ENCODE measurements around the gene KCNA10.
A peak's percentile ranks its signal among the peaks of the same experiment; 100 is the strongest.
"Not testable (repeated sequence)": the region's sequence is repeated elsewhere in the genome, so short reads cannot be mapped to it uniquely, and the experiment has no call there.

Gene KCNA10

GRCh38 chr1:110533230-110533629 lies 14.3 kb upstream of the KCNA10 start:
- DNase-seq (ENCODE audit: low read depth in 2 of 2), result no peak

- DNase-seq (ENCODE audit: low read depth in 2 of 2), result no peak
Measured at GRCh38 chr1:110529011-110529410, 10.0 kb upstream of the KCNA10 start.

GRCh38 chr1:110526201-110526780 lies 7.3 kb upstream of the KCNA10 start:
- no peak for DNase-seq (ENCODE audit: low read depth in 2 of 2)

GRCh38 chr1:110525249-110525595 lies 6.2 kb upstream of the KCNA10 start:
- DNase-seq (ENCODE audit: low read depth in 2 of 2), result no peak

DNA sequence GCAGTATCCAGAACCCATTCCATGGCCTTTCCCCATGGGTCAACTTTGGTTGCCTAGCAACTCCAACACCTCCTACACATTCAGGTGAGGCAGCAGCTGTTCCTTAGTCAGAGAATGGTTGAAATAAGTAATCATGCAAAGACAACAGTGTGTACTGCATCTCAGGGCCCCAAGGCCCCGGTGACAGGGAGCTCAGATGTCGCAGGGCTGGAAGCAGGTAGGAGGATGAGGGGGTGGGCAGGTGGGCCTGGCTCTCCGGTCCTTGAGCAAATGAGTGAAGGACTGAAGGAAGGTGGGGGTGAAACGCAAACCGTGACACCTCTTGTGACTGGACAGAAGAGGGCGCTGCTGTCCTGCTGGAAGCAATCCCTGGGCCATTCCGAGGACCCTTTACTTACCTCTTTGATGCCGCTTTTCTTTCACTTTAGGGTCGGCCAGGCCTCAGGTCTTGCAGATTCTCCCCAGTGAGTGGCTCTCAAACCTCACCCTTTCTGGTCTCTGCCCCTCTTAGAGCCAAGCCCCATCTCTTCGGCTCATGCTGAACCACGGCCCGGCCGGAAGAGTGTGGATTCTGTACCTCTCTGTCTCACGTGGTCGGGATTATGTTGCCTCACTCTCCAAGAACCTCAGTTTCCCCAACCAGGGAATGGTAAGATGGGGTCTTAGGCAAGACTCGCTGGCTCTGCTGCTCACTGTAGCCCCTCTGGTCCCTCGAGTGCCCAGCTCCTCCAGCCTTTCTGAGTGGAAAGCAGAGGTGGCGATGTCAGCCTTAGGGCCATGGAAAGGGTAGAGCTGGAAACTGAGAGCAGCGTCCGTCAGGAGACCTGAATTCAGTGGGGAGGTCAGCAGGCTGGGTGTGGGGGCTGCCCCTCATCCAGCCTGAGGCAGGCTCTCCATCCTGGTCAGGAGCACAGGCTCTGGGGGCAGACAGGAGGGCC lies 5.6 kb upstream of the KCNA10 start:
- peak; percentile 35 to 36 for DNase-seq (ENCODE audit: low read depth in 2 of 2)

DNA sequence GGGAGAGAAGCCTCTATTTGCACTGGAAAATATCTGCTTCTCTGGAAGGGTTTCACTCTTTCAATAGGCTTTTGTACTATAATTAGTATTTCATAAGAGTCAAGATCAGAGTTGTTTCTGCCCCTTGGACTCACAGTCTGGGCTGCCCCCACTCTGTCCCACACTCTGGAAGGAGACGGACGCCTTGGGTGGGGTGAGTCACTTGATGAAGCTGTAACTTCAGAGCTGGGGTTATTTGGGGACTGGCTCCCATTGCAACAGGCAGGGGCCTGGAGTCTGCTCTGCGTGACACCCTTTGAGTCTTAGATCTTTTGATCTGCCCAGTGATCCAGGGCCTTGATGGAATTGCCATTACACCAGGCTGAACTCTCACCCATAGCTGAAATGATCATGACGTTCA lies 4.0 kb upstream of the KCNA10 start:
- no peak for DNase-seq (ENCODE audit: low read depth in 2 of 2)

- DNase-seq (ENCODE audit: low read depth in 2 of 2), result no peak
Measured at GRCh38 chr1:110522560-110522959, 3.6 kb upstream of the KCNA10 start.

DNA sequence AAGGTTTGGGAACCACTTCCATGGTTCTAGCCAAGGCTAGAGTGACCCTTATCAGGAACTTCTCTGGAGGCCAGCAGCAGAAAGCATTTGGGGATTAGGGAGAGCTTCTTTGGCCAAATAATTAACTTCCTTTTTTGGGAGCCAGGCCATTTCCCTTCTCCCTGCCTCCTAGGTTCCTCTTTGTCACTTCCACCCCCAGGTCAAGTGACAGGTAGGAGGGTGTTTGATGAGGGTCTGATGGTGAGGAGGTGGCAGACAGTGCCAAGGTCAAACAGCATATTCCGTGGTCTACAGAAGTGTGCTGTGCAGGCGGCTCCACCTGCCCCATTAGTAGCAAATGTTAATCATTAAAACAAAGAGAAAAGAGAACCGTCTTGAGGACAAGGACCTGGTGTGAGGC lies 1.9 kb upstream of the KCNA10 start:
- no peak for DNase-seq (ENCODE audit: low read depth in 2 of 2)

DNA sequence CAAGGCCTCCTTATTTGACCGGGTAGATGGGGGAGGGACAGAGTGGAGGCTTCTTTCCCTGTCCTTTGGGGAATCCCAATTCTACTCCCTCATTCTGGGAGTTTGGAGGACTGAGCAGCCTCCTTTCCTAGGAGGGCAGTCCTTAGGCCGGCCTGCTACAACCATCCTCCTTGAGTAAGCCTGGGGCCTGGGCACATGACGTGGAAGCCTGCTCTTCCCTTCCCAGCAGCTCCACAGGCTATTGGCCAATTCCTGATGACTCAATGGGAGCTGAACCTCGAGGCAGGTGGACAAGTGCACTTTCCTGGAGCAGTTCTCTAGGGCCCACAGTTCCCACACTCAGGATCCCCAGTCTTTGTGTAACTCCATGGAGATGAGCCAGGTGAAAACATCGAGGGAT lies 3.1 kb downstream of the KCNA10 start:
- no peak for DNase-seq (ENCODE audit: low read depth in 2 of 2)

DNA sequence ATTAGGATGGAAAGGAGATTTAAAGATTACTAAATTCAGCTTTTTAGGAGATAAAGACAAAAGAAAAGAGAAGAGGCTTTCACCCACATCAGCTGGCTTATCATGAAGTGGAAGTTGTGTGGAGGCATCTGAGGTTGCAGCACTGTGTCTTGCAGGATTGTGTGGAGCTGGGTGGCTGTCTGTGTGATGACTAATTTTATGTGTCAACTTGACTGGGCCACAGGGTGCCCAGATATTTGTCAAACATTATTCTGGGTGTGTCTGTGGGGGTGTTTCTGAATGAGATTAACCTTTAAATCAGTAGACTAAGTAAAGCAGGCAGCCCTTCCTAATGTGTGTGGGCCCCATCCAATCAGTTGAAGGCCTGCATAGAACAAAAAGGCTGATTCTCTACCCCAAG lies 3.9 kb downstream of the KCNA10 start:
- DNase-seq (ENCODE audit: low read depth in 2 of 2), result no peak

DNA sequence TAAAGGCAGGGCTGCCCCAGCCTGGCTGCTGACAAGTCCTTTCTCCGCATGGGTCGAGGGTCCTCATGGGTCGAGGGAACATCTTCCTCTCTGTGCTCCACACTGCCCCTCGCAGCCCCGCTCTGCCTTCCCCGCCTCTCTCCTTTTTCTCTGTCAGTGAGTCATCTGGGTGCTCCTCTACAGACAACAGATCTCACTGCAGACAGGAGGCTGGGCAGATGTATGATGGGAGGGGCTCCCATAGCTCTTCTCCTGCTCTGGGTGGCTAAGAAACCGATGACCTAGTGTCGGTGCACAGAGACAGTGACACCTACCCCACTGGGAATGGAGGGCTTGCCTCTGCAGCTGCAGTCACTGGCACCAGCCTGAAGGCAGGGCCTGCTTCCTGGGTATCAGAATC lies 5.5 kb downstream of the KCNA10 start:
- no peak for DNase-seq (ENCODE audit: low read depth in 2 of 2)

- DNase-seq (ENCODE audit: low read depth in 2 of 2), result no peak
Measured at GRCh38 chr1:110511436-110511835, 7.5 kb downstream of the KCNA10 start.

DNA sequence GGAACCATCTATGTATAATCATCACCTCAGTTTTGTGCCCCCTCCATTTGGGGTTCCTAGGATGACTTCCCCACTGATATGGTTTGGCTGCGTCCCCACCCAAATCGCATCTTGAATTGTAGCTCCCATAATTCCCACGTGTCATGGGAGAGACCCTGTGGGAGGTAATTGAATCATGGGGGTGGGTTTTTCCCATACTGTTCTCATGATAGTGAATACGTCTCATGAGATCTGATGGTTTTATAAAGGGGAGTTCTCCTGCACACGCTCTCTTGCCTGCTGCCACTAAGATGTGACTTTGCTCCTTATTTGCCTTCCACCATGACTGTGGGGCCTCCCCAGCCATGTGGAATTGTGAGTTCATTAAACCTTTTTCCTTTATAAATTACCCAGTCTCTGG lies 8.1 kb downstream of the KCNA10 start:
- DNase-seq (ENCODE audit: low read depth in 2 of 2), result not testable (repeated sequence)

- DNase-seq (ENCODE audit: low read depth in 2 of 2), result no peak
Measured at GRCh38 chr1:110509655-110510054, 9.3 kb downstream of the KCNA10 start.

GRCh38 chr1:110508028-110508940 lies 10.7 kb downstream of the KCNA10 start:
- no peak for DNase-seq (ENCODE audit: low read depth in 2 of 2)

DNA sequence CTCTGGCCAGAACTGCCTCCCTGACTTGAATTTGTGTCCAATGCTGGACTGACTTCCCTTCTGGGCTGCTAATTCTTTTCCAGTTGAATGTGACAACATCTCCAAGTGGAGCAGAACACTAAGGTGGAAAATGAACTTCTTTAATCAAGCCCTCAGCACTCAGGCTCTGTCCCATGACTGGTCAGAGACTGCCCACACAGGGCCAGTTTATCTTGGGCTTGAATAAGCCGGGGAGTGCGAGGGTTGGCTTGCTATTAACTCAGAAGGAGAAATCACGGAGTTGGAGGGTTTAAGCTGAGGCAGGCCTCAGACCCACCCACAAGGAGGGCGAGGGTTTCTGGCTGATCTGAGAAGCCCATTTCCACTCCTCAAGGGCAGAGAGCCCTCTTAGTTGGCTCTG lies 12.4 kb downstream of the KCNA10 start:
- DNase-seq (ENCODE audit: low read depth in 2 of 2), result no peak

- no peak for DNase-seq (ENCODE audit: low read depth in 2 of 2)
Measured at GRCh38 chr1:110505596-110505995, 13.4 kb downstream of the KCNA10 start.

- no peak for DNase-seq (ENCODE audit: low read depth in 2 of 2)
Measured at GRCh38 chr1:110504226-110504625, 14.7 kb downstream of the KCNA10 start.

- DNase-seq (ENCODE audit: low read depth in 2 of 2), result no peak
Measured at GRCh38 chr1:110503471-110503870, 15.5 kb downstream of the KCNA10 start.

DNA sequence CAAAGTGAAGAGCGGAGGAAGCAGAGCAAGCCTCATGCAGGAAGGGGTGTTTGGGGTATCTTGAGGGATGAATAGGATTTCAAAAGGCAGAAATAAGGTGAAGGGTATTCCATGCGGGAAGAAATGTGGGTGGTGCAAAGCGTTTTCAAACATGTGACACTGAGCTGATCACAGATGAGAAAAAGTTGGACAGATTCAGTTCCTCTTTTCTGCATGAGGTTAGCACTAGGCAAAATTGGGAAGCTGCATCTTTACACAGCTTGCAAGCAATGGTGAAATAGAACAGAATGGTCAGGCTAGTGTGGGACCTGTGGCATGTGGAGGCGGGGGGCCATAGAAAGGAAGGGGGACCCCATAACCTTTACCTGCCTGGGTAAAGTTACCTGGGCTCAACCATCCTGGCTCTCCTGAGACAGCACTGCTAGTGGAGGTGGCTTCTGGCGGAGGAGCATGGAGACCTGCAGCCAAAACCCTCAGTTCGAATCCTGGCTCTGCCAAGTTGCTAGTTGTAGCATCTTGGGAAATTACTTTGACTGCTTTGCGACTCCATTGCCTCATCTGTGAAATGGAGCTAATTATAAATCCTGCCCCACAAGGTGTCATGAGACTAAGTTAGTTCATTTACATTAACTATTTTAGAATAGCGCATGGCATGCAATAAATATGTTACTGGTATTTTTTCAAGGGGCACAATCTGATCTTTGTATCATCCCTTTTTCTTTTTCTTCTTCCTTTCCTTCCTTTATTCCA lies 16.4 kb downstream of the KCNA10 start:
- no peak for DNase-seq (ENCODE audit: low read depth in 2 of 2)

- DNase-seq (ENCODE audit: low read depth in 2 of 2), result no peak
Measured at GRCh38 chr1:110501488-110502132, 17.4 kb downstream of the KCNA10 start.
